MCF 10A (cell line): ENCODE data around the gene PODNL1. TPM values are rescaled to one million over a fixed set of nuclear protein-coding genes. Genes with fewer than 3 reads are reported as not detected.

Experiments
- total RNA-seq: library from RNA; stranded (reverse); gene quantifications from 2 replicates; pipeline ENCODE4 v1.2.3, GENCODE V29; 2022

Gene PODNL1
- total RNA-seq, 1 experiment from 2014 or later: 0.51 TPM

Other genes with a start within 250 kb of the PODNL1 start
- 24.8 and 27.0 TPM in 2 replicates for gene MRI1, start 173.9 kb downstream of the PODNL1 start, total RNA-seq
- 89.0 and 101 TPM in 2 replicates for gene C19orf53, start 164.0 kb downstream of the PODNL1 start, total RNA-seq
- gene ZSWIM4, start 143.0 kb downstream of the PODNL1 start, total RNA-seq: 9.2 and 9.4 TPM in 2 replicates
- not detected in 2 replicates for gene NANOS3, start 61.3 kb downstream of the PODNL1 start, total RNA-seq
- gene BRME1, start 32.3 kb downstream of the PODNL1 start, total RNA-seq: 0.75 and 1.8 TPM in 2 replicates
- 36.7 and 37.1 TPM in 2 replicates for gene CC2D1A, start 32.2 kb downstream of the PODNL1 start, total RNA-seq
- gene DCAF15, start 14.1 kb upstream of the PODNL1 start, total RNA-seq: 17.6 and 19.3 TPM in 2 replicates
- 16.8 and 17.7 TPM in 2 replicates for gene RFX1, start 67.9 kb upstream of the PODNL1 start, total RNA-seq
- not detected in 2 replicates for gene RLN3, start 89.7 kb upstream of the PODNL1 start, total RNA-seq
- 1.7 and 2.7 TPM in 2 replicates for gene IL27RA, start 93.3 kb upstream of the PODNL1 start, total RNA-seq
- not detected in 2 replicates for gene PALM3, start 123.7 kb upstream of the PODNL1 start, total RNA-seq
- gene MISP3, start 134.4 kb upstream of the PODNL1 start, total RNA-seq: 0.32 and 0.54 TPM in 2 replicates
- not detected in 2 replicates for gene C19orf67, start 147.4 kb upstream of the PODNL1 start, total RNA-seq
- 12.9 and 19.8 TPM in 2 replicates for gene SAMD1, start 152.3 kb upstream of the PODNL1 start, total RNA-seq
- 44.7 and 49.8 TPM in 2 replicates for gene PRKACA, start 179.3 kb upstream of the PODNL1 start, total RNA-seq
- 6.5 and 7.0 TPM in 2 replicates for gene ASF1B, start 198.2 kb upstream of the PODNL1 start, total RNA-seq